ENCODE results near the gene FBN3. TPM values are rescaled to one million over a fixed set of nuclear protein-coding genes. Genes with fewer than 3 reads are reported as not detected.

Gene FBN3
- polyA plus RNA-seq, 3 donors from 2014 or later = not detected

GRCh38 chr19:8120636-8121480 is 28.5 kb downstream of the FBN3 start:
- H3K27me3 Mint-ChIP-seq (ENCODE audit: low read depth in 3 of 3) = peaks cover 0 to 4% (median 1%) of the 10 kb centered on the region in 3 donors

DNA sequence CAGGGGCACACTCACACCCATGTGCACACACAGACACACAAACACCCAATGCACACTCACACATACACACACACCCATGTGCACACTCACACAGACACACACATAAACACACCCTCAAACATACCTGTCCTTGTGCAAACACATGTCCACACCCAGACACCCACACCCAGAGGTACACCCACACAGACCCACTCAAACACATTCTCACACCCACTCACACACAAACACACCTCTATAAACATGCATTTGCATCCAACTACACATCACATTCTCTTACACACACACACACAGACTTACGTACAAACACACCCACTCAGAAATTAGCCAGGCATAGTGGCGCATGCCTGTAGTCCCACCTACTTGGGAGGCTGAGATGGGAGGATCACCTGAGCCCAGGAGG is 31.4 kb downstream of the FBN3 start:
- no peak overlapping the region for H3K27ac Mint-ChIP-seq
- no peak overlapping the region for H3K4me3 Mint-ChIP-seq
- H3K36me3 Mint-ChIP-seq = no peaks in the 10 kb centered on the region
- DNase-seq = no peak
- H3K4me1 Mint-ChIP-seq = no peaks in the 10 kb centered on the region
- no peaks in the 10 kb centered on the region for H3K9me3 Mint-ChIP-seq
- H3K27me3 Mint-ChIP-seq (ENCODE audit: low read depth in 3 of 3) = peaks cover 0 to 2% (median 0%) of the 10 kb centered on the region in 3 donors

More at GRCh38 chr19:8120636-8121480, 28.5 kb downstream of the FBN3 start:
- no peak overlapping the region for H3K27ac Mint-ChIP-seq
- H3K4me1 Mint-ChIP-seq = no peaks in the 10 kb centered on the region
- no peak for DNase-seq
- no peaks in the 10 kb centered on the region for H3K36me3 Mint-ChIP-seq
- H3K9me3 Mint-ChIP-seq = no peaks in the 10 kb centered on the region
- H3K4me3 Mint-ChIP-seq = no peak overlapping the region

DNA sequence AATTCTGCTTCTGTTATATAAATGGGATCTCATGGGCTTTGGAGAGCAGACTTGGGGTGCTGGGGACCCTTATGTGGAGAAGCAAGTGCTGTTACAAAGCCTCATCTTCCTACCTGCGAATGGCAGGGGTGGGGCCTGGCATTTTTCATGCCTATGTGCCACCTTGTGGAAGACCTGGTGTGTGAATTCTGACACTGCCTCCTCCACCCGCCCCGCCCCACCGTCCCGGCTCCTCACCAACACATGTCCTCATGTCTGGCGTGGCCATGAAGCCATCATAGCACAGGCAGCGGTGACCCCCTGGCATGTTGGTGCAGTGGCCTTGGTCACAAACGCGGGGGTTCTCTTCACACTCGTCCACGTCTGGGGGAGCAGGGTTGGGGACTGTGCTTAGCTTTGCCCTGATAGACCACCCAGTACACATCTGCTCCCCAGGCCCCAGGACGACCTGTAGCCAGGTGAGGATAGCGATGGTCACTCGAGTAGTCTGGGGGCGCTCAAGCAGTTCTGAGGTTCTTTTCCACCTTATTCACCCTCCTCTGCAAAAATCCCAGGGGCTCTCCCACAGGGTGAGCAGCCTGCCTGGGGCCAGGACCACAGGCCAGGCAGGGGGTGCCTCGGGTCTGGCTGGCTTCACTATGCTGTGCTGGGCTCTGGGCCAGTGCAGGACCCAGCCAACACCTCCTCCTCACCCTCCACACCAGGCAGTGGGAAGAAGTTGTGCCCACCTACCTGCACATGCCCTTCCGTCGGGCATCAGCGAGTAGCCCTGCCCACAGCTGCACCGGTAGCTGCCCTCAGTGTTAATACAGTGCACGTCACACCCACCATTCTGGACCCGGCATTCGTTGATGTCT is 32.7 kb downstream of the FBN3 start:
- Mint-ChIP-seq H3K27me3 (ENCODE audit: low read depth in 3 of 3) (peaks cover 2 to 5% (median 4%) of the 10 kb centered on the region in 3 donors), H3K36me3 (no peaks in the 10 kb centered on the region), H3K4me3 (no peak overlapping the region), H3K4me1 (no peaks in the 10 kb centered on the region), H3K9me3 (no peaks in the 10 kb centered on the region), H3K27ac (no peak overlapping the region)
- no peak for DNase-seq

- no peak for DNase-seq
- H3K9me3 Mint-ChIP-seq = no peaks in the 10 kb centered on the region
- no peak overlapping the region for H3K27ac Mint-ChIP-seq
- H3K27me3 Mint-ChIP-seq (ENCODE audit: low read depth in 3 of 3) = peaks cover 2 to 5% (median 4%) of the 10 kb centered on the region in 3 donors
- H3K4me1 Mint-ChIP-seq = no peaks in the 10 kb centered on the region
- H3K4me3 Mint-ChIP-seq = no peak overlapping the region
- no peaks in the 10 kb centered on the region for H3K36me3 Mint-ChIP-seq
Measured at GRCh38 chr19:8115805-8116396, 33.5 kb downstream of the FBN3 start.

DNA sequence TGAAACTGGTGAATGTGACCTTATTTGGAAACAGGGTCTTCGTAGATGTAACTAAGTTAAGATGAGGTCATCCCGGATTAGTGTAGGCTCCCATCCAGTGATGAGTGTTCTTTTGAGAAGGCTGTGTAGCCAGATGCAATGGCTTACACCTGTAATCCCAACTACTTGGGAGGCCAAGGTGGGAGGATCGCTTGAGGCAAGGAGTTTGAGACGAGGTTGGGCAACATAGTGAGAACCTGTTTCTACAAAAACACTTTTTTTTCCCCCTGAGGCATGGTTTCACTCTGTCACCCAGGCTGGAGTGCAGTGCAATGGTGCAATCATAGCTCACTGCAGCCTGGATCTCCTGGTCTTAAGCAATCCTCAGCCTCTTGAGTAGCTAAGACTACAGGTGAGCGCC is 36.4 kb downstream of the FBN3 start:
- Mint-ChIP-seq H3K36me3 (no peaks in the 10 kb centered on the region), H3K9me3 (no peaks in the 10 kb centered on the region), H3K27me3 (ENCODE audit: low read depth in 3 of 3) (peaks cover 7 to 10% (median 9%) of the 10 kb centered on the region in 3 donors), H3K4me3 (no peak overlapping the region), H3K4me1 (no peaks in the 10 kb centered on the region), H3K27ac (no peak overlapping the region)
- no peak for DNase-seq

DNA sequence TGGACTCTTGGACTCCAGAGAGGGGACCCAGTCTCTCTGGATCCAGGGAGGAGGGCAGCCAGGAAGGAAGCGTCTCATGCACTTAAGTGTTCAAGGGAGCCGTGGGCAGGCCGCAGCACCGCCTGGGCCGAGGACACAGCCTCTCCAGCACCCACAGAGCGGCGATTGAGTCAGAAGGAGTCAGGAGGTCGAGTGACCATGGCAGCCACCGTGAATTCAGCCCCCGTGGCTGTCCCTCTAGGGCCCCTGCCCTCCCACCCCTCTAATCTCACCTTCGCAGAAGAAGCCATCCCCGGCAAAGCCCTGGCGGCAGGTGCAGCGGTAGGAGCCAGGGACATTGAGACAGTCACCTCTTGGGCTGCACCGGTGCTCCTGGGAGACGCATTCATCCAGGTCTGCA is 38.0 kb downstream of the FBN3 start:
- Mint-ChIP-seq H3K4me1 (no peaks in the 10 kb centered on the region), H3K27me3 (ENCODE audit: low read depth in 3 of 3) (peaks cover 7 to 10% (median 9%) of the 10 kb centered on the region in 3 donors), H3K4me3 (no peak overlapping the region), H3K27ac (no peak overlapping the region), H3K9me3 (no peaks in the 10 kb centered on the region), H3K36me3 (no peaks in the 10 kb centered on the region)
- no peak for DNase-seq

GRCh38 chr19:8110931-8111330 is 38.5 kb downstream of the FBN3 start:
- Mint-ChIP-seq H3K9me3 (no peaks in the 10 kb centered on the region), H3K27ac (no peak overlapping the region), H3K27me3 (ENCODE audit: low read depth in 3 of 3) (peaks cover 7 to 10% (median 9%) of the 10 kb centered on the region in 3 donors), H3K4me3 (no peak overlapping the region), H3K36me3 (no peaks in the 10 kb centered on the region), H3K4me1 (no peaks in the 10 kb centered on the region)
- DNase-seq = no peak

DNA sequence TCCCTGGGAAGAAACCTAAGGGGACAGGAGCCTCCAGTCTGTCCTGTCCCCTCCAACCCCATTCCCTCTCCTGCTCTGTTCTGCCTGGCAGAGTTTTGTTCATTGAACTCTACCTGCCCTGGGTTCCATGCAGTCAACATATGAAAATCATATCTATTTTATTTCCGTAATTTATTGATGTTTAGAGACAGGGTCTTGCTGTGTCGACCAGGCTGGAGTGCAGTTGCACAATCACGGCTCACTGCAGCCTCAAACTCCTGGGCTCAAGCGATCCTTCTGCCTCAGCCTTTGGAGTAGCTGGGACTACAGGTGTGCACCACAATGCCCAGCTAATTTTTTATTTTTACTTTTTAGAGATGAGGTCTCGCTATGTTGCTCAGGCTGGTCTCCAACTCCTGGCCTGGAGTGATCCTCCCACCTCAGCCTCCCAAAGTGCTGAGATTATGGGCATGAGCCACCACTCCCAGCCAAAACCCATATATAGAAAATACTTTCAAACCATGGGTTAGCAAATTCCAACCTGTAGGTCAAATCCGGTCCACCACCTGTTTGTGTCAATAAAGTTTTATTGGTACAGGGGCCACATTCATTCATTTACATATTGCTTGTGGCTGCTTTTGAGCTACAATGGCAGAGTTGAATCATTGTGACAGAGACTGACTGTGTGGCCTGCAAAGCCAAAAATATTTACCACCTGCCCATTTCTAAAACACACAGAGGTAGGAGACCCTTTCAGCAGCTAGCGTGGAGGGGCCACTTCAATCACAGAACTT is 39.3 kb downstream of the FBN3 start:
- H3K27me3 Mint-ChIP-seq (ENCODE audit: low read depth in 3 of 3) = peaks cover 7 to 10% (median 9%) of the 10 kb centered on the region in 3 donors
- DNase-seq = no peak
- no peak overlapping the region for H3K4me3 Mint-ChIP-seq
- H3K9me3 Mint-ChIP-seq = no peaks in the 10 kb centered on the region
- no peaks in the 10 kb centered on the region for H3K4me1 Mint-ChIP-seq
- no peak overlapping the region for H3K27ac Mint-ChIP-seq
- H3K36me3 Mint-ChIP-seq = no peaks in the 10 kb centered on the region

DNA sequence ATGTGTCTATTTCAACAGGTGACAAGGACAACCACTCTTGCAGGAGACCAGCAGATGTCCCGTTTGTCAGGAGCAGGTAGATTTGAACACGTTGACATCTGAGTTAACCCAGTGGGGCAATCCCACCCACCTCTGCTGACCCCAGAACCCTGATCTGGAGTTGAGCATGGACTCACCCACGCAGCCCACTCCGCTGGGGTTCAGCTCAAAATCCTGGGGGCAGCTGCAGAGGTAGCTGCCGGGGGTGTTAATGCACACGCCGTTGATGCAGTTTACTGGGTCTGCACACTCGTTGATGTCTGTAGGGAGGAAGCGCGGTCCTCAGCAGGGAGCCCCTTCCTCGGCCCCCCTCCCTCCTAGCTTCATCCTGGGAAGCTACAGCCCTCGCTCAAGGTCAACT is 39.9 kb downstream of the FBN3 start:
- Mint-ChIP-seq H3K4me1 (no peaks in the 10 kb centered on the region), H3K4me3 (no peak overlapping the region), H3K27me3 (ENCODE audit: low read depth in 3 of 3) (peaks cover 7 to 10% (median 7%) of the 10 kb centered on the region in 3 donors), H3K27ac (no peak overlapping the region), H3K36me3 (no peaks in the 10 kb centered on the region), H3K9me3 (no peaks in the 10 kb centered on the region)
- DNase-seq = no peak

DNA sequence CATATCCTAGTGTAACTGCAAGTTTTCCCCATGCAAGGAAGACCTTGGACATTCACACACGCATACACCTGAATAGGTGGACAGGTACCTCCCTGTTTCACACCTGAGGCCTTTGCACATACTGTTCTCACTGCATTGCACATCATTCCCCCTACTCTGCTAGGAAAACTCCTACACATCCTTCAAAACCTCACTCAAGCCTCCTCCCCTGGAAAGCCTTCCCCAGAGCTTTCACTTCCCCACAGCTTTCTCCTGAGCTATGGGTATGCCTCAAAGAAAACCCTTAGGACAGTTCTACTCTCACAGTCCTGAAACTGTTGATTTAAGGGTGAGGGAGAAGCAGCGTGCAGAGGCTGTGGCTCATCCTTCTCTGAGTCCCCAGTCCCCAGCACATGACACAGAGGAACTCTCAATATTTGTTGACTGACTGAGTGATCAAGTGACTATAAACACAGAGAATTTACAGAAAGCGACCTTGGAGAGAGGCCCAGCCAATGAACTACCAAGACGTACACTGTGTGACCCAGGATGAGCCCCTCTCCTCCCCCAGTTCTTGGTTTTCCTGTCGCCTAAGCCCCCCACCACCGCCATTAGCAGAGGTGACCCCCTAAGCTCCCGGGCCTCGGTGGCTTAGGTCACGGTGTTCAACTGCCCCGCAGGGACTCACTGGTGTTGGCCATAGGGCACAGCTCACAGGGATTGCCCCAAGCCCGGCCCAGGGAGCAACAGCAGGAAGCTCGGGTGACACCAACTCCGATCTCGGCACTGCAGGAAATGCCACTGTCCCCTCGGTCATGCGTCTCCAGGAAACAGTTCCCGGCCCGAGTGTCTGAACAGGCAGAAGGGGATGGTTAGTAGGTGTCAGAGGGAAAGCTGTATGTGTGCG is 40.6 kb downstream of the FBN3 start:
- Mint-ChIP-seq H3K27me3 (ENCODE audit: low read depth in 3 of 3) (peaks cover 7 to 10% (median 9%) of the 10 kb centered on the region in 3 donors), H3K27ac (no peak overlapping the region), H3K36me3 (no peaks in the 10 kb centered on the region), H3K4me3 (no peak overlapping the region), H3K9me3 (no peaks in the 10 kb centered on the region), H3K4me1 (no peaks in the 10 kb centered on the region)
- DNase-seq = no peak

DNA sequence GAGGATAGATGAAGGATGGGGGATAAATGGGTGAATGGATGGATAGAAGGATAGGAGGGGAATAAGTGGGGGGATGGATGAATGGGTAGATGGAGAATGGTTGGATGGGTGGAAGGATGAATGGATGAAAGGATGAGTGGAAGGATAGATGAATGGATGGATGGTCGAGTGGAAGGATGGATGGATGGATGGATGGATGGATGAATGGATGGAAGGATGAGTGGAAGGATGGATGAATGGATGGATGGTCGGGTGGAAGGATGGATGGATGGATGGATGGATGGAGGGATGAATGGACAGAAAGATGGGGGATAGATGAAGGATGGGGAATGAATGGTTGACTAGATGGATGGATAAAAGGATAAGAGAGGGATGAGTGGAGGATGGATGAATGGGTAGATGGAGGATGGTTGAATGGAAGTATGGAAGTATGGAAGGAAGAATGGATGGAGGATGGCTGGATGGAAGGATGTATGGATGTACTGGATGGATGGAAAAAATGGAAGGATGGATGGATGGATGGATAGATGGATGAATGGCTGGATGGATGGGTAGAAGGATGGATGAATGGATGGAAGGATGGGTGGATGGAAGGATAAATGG is 42.0 kb downstream of the FBN3 start:
- Mint-ChIP-seq H3K4me1 (no peaks in the 10 kb centered on the region), H3K27ac (no peak overlapping the region), H3K4me3 (no peak overlapping the region), H3K9me3 (peaks cover 0 to 2% (median 0%) of the 10 kb centered on the region in 6 donors), H3K27me3 (ENCODE audit: low read depth in 3 of 3) (peaks cover 7 to 10% (median 10%) of the 10 kb centered on the region in 3 donors), H3K36me3 (no peaks in the 10 kb centered on the region)
- no peak for DNase-seq

DNA sequence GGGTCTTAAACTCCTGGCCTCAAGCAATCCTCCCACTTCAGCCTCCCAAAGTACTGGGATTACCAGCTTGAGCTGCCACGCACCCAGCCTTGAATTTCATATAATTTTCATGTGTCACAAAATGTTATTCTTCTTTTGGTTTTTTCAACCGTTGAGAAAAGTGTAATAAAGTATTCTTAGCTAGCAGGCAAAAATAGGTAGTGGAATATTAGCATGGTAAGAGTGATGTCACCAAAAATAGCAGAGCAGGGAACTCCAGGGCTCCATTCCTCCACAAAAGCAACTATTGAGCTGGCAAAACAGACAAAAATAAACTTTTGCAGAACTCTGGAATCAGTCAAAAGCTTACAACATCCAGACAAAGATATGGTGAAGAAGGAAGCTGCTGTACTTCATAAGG is 43.9 kb downstream of the FBN3 start:
- Mint-ChIP-seq H3K27ac (no peak overlapping the region), H3K27me3 (ENCODE audit: low read depth in 3 of 3) (peaks cover 7 to 8% (median 8%) of the 10 kb centered on the region in 3 donors), H3K4me1 (no peaks in the 10 kb centered on the region), H3K4me3 (no peak overlapping the region), H3K9me3 (peaks cover 0 to 2% (median 0%) of the 10 kb centered on the region in 6 donors), H3K36me3 (no peaks in the 10 kb centered on the region)
- DNase-seq = no peak

Measured in immature natural killer cell (primary cell).